H9 (cell line): Measurements from ENCODE around the gene FARP1. TPM values are rescaled to one million over a fixed set of nuclear protein-coding genes. Genes with fewer than 3 reads are reported as not detected.

Source experiments
- DNase-seq: peaks from one replicate; pipeline ENCODE4 v3.0.0-alpha.2; 2017
- H2AFZ ChIP-seq: one replicate; pipeline ENCODE4 v1.6.1; 2013; ENCODE audit warnings: mild to moderate bottlenecking, low read length, control low read depth, moderate library complexity
- H2AK5ac ChIP-seq: 2 replicates; pipeline ENCODE4 v1.6.1; 2013; ENCODE audit warnings: low read length, control low read depth, mixed read lengths; ENCODE audit not compliant: insufficient read length
- H2BK120ac ChIP-seq: one replicate; pipeline ENCODE4 v1.6.1; 2013; ENCODE audit warnings: low read depth, mild to moderate bottlenecking, low read length, control low read depth, inconsistent platforms; ENCODE audit not compliant: poor library complexity, severe bottlenecking
- H2BK12ac ChIP-seq: 2 replicates; pipeline ENCODE4 v1.6.1; 2013; ENCODE audit warnings: low read length, control low read depth, mixed read lengths, low read depth; ENCODE audit not compliant: insufficient read length
- H2BK15ac ChIP-seq: 2 replicates; pipeline ENCODE4 v1.6.1; 2013; ENCODE audit warnings: low read depth, low read length, control low read depth
- H2BK20ac ChIP-seq: one replicate; pipeline ENCODE4 v1.6.1; 2013; ENCODE audit warnings: low read depth, mild to moderate bottlenecking, low read length, control low read depth, inconsistent platforms; ENCODE audit not compliant: poor library complexity, severe bottlenecking
- H2BK5ac ChIP-seq: 2 replicates; pipeline ENCODE4 v1.6.1; 2013; ENCODE audit warnings: low read length, control low read depth, mixed read lengths; ENCODE audit not compliant: insufficient read length
- H3K14ac ChIP-seq: 2 replicates; pipeline ENCODE4 v1.6.1; 2013; ENCODE audit warnings: low read length, control low read depth; ENCODE audit not compliant: insufficient read depth
- H3K18ac ChIP-seq: 2 replicates; pipeline ENCODE4 v1.6.1; 2013; ENCODE audit warnings: low read depth, mild to moderate bottlenecking, mixed read lengths, low read length, control low read depth; ENCODE audit not compliant: insufficient read length
- H3K23ac ChIP-seq: 2 replicates; pipeline ENCODE4 v1.6.1; 2013; ENCODE audit warnings: low read length, control low read depth, mixed read lengths, low read depth; ENCODE audit not compliant: insufficient read length
- H3K23me2 ChIP-seq: 2 replicates; pipeline ENCODE4 v1.6.1; 2013; ENCODE audit warnings: low read depth, mild to moderate bottlenecking, mixed read lengths, low read length, control low read depth; ENCODE audit not compliant: insufficient read length, poor library complexity, severe bottlenecking
- H3K27ac ChIP-seq: 2 replicates; pipeline ENCODE4 v1.5.1; 2013; ENCODE audit warnings: low read length, control low read depth, mixed read lengths, low read depth; ENCODE audit not compliant: insufficient read length
- H3K27me3 ChIP-seq: 2 replicates; pipeline ENCODE4 v1.6.1; 2013; ENCODE audit warnings: low read length, control low read depth, inconsistent platforms; ENCODE audit not compliant: insufficient read depth
- H3K4ac ChIP-seq: 2 replicates; pipeline ENCODE4 v1.6.1; 2013; ENCODE audit warnings: low read depth, mild to moderate bottlenecking, control low read depth, inconsistent platforms, low read length, moderate library complexity
- H3K4me1 ChIP-seq: 2 replicates; pipeline ENCODE4 v1.6.1; 2013; ENCODE audit warnings: low read length, control low read depth, inconsistent platforms; ENCODE audit not compliant: insufficient read depth
- H3K4me2 ChIP-seq: 2 replicates; pipeline ENCODE4 v1.6.1; 2013; ENCODE audit warnings: low read length, control low read depth, mixed read lengths; ENCODE audit not compliant: insufficient read length, insufficient read depth
- H3K56ac ChIP-seq: 2 replicates; pipeline ENCODE4 v1.6.1; 2013; ENCODE audit warnings: low read depth, mild to moderate bottlenecking, mixed read lengths, low read length, control low read depth; ENCODE audit not compliant: insufficient read length
- H3K79me1 ChIP-seq: 2 replicates; pipeline ENCODE4 v1.6.1; 2013; ENCODE audit warnings: low read depth, mild to moderate bottlenecking, moderate library complexity, low read length, control low read depth, inconsistent platforms; ENCODE audit not compliant: insufficient read depth, poor library complexity, severe bottlenecking
- H3K79me2 ChIP-seq: 2 replicates; pipeline ENCODE4 v1.6.1; 2013; ENCODE audit warnings: low read length, control low read depth, inconsistent platforms; ENCODE audit not compliant: insufficient read depth
- H3K9ac ChIP-seq: 2 replicates; pipeline ENCODE4 v1.6.1; 2013; ENCODE audit warnings: low read length, control low read depth, mixed read lengths; ENCODE audit not compliant: insufficient read length; ENCODE audit errors: extremely low read depth
- H3K9me3 ChIP-seq: one replicate; pipeline ENCODE4 v1.6.1; 2013; ENCODE audit warnings: low read depth, low read length, inconsistent platforms; ENCODE audit not compliant: control insufficient read depth
- H3T11ph ChIP-seq: one replicate; pipeline ENCODE4 v1.6.1; 2013; ENCODE audit warnings: mild to moderate bottlenecking, low read length, control low read depth, inconsistent platforms
- H4K20me1 ChIP-seq: one replicate; pipeline ENCODE4 v1.6.1; 2013; ENCODE audit not compliant: control insufficient read depth, insufficient read length, insufficient read depth
- H4K5ac ChIP-seq: 2 replicates; pipeline ENCODE4 v1.6.1; 2013; ENCODE audit warnings: low read depth, mild to moderate bottlenecking, mixed read lengths, low read length, control low read depth; ENCODE audit not compliant: insufficient read length
- H4K8ac ChIP-seq: replicated peaks from 2 replicates; pipeline ENCODE4 v1.6.1; 2013; ENCODE audit warnings: low read length, control low read depth, mixed read lengths, low read depth; ENCODE audit not compliant: insufficient read length
- H4K91ac ChIP-seq: 2 replicates; pipeline ENCODE4 v1.6.1; 2013; ENCODE audit warnings: low read depth, mild to moderate bottlenecking, moderate library complexity, mixed read lengths, low read length, control low read depth; ENCODE audit not compliant: insufficient read length
- H3K27ac Mint-ChIP-seq, 3 experiments: 2 replicates in 2 of 3; 3 replicates in 1 of 3; pipeline ENCODE4 v1.8.0; 2020 to 2021; ENCODE audit warnings: mixed read lengths in 3 of 3, mild to moderate bottlenecking in 1 of 3, moderate library complexity in 1 of 3
- H3K27me3 Mint-ChIP-seq: 2 replicates; pipeline ENCODE4 v1.8.0; 2021; ENCODE audit warnings: low read depth, mild to moderate bottlenecking, moderate library complexity, mixed read lengths
- H3K36me3 Mint-ChIP-seq, 3 experiments: 2 replicates in 2 of 3; 3 replicates in 1 of 3; pipeline ENCODE4 v1.8.0; 2020 to 2021; ENCODE audit warnings: low read depth in 3 of 3, mixed read lengths in 3 of 3; ENCODE audit not compliant: insufficient read depth in 1 of 3
- H3K4me1 Mint-ChIP-seq, 2 experiments: 2 replicates each; pipeline ENCODE4 v1.8.0; 2020; ENCODE audit warnings: mixed read lengths in 2 of 2
- H3K4me3 Mint-ChIP-seq, 2 experiments: 2 replicates in 1 of 2; 3 replicates in 1 of 2; pipeline ENCODE4 v1.8.0; 2020 to 2021; ENCODE audit warnings: mild to moderate bottlenecking in 2 of 2, mixed read lengths in 2 of 2, moderate library complexity in 1 of 2
- H3K9me3 Mint-ChIP-seq, 2 experiments: 2 replicates in 1 of 2; 3 replicates in 1 of 2; pipeline ENCODE4 v1.8.0; 2020; ENCODE audit warnings: mild to moderate bottlenecking in 2 of 2, mixed read lengths in 2 of 2, moderate library complexity in 1 of 2
- CTCF ChIP-seq: fragments of 200-600 bp; sonication (generic); conservative IDR thresholded peaks from 3 replicates; pipeline ENCODE4 v1.8.0; 2021; ENCODE audit warnings: antibody characterized with exemption, mild to moderate bottlenecking
- WGBS: extraction: QIAGEN DNeasy Blood & Tissue Kit; methylation state at CpG from one replicate; pipeline ENCODE4 v1.1.7; 2013; ENCODE audit warnings: missing lambda C conversion rate, low lambda C conversion rate, mixed read lengths; ENCODE audit not compliant: insufficient read length; ENCODE audit errors: extremely low coverage; 5-methylcytosine and 5-hydroxymethylcytosine counted together
- total RNA-seq: library from RNA; stranded (reverse); gene quantifications from 2 replicates; pipeline ENCODE4 v1.2.1, GENCODE V29; 2021

Gene FARP1
- total RNA-seq, 1 experiment from 2014 or later, result 95.9 TPM

GRCh38 chr13:98293103-98293502, 150.2 kb downstream of the FARP1 start:
- Histone ChIP-seq H3K56ac (no peak overlapping the region), H3K4me2 (no peak overlapping the region), H3K23ac (no peak overlapping the region), H2BK20ac (no peak overlapping the region), H3K4ac (no peak overlapping the region), H3K14ac (no peak overlapping the region), H3T11ph (no peak overlapping the region), H3K18ac (no peak overlapping the region), H3K27me3 (no peaks in the 10 kb centered on the region), H3K79me2 (0 out of 2 replicates have a peak, but pooled peaks cover 2% of the 10 kb centered on the region), H2BK12ac (no peak overlapping the region), H2BK120ac (no peak overlapping the region), H4K5ac (no peak overlapping the region), H3K23me2 (no peaks in the 10 kb centered on the region), H3K4me1 (peaks cover 2% of the 10 kb centered on the region; the same call in 1 of the 2 replicates), H3K79me1 (no peaks in the 10 kb centered on the region), H4K8ac (no peak overlapping the region), H3K9me3 (no peaks in the 10 kb centered on the region), H2BK15ac (no peak overlapping the region), H2AFZ (no peak overlapping the region), H2AK5ac (no peak overlapping the region), H3K9ac (no peak overlapping the region), H3K27ac (no peak overlapping the region), H4K20me1 (no peaks in the 10 kb centered on the region), H4K91ac (no peak overlapping the region), H2BK5ac (no peak overlapping the region)
- no peaks in the 10 kb centered on the region; the same call in 1 of the 2 replicates for H3K27me3 Mint-ChIP-seq
- no CpG with 5 or more reads among the region's 2 CpGs for WGBS
- H3K4me3 Mint-ChIP-seq, result no peak overlapping the region
- peak overlapping the region in 1 of 3 experiments; percentile 21; a peak in 1 of 7 replicates for H3K27ac Mint-ChIP-seq
- no peak for TF ChIP-seq CTCF
- no peak for DNase-seq
- no peaks in the 10 kb centered on the region for H3K9me3 Mint-ChIP-seq
- H3K4me1 Mint-ChIP-seq, result peaks cover 37 to 40% of the 10 kb centered on the region in 2 experiments
- H3K36me3 Mint-ChIP-seq, result peaks cover 0 to 3% (median 2%) of the 10 kb centered on the region in 3 experiments; a peak in 3 of 7 replicates
